K562 (cell line): ENCODE data around the gene UBE2V1. TPM values are rescaled to one million over a fixed set of nuclear protein-coding genes. Genes with fewer than 3 reads are reported as not detected.
A peak's percentile ranks its signal among the peaks of the same experiment; 100 is the strongest.

Experiments
- ARHGAP35 ChIP-seq: fragments of 450-650 bp; IDR thresholded peaks from 2 replicates; pipeline ENCODE4 v1.6.1; 2018; ENCODE audit not compliant: partially characterized antibody
- ARID3A ChIP-seq: IDR thresholded peaks from 2 replicates; pipeline ENCODE4 v1.6.1; 2012; ENCODE audit warnings: low read depth, low read length, improper control_type of control experiment, borderline replicate concordance
- BCOR ChIP-seq: fragments of 450-650 bp; IDR thresholded peaks from 2 replicates; pipeline ENCODE4 v1.6.1; 2016
- CBFA2T3 ChIP-seq: fragments of 450-650 bp; IDR thresholded peaks from 2 replicates; pipeline ENCODE4 v1.6.1; 2017
- CTCFL ChIP-seq: IDR thresholded peaks from 2 replicates; pipeline ENCODE4 v1.6.1; 2011; ENCODE audit warnings: borderline replicate concordance, low read depth, mild to moderate bottlenecking, moderate library complexity, low read length; ENCODE audit not compliant: insufficient read depth, poor library complexity, severe bottlenecking
- DACH1 ChIP-seq: fragments of 450-650 bp; IDR thresholded peaks from 2 replicates; pipeline ENCODE4 v1.6.1; 2018; ENCODE audit not compliant: partially characterized antibody
- FOS ChIP-seq: IDR thresholded peaks from 3 replicates; pipeline ENCODE4 v1.6.1; 2011; ENCODE audit not compliant: insufficient read length; ENCODE audit errors: extremely low read depth
- GABPB1 ChIP-seq: sonication (generic); formaldehyde crosslinking; IDR thresholded peaks from 2 replicates; pipeline ENCODE4 v1.8.0; 2022; ENCODE audit warnings: mild to moderate bottlenecking, missing genetic modification reagents
- KLF6 ChIP-seq: fragments of 250-450 bp; sonication (Bioruptor Pico); IDR thresholded peaks from 2 replicates; pipeline ENCODE4 v1.4.0; 2020; ENCODE audit warnings: mild to moderate bottlenecking, moderate library complexity, borderline replicate concordance
- PCBP1 ChIP-seq: fragments of 200-400 bp; formaldehyde crosslinking; IDR thresholded peaks from 2 replicates; pipeline ENCODE4 v1.6.1; 2018; ENCODE audit warnings: mild to moderate bottlenecking, low read depth, low read length; ENCODE audit not compliant: poor library complexity, severe bottlenecking
- PHF21A ChIP-seq: fragments of 450-650 bp; IDR thresholded peaks from 2 replicates; pipeline ENCODE4 v1.6.1; 2017; ENCODE audit warnings: low read depth, borderline replicate concordance
- PML ChIP-seq: IDR thresholded peaks from 2 replicates; pipeline ENCODE4 v1.6.1; 2012; ENCODE audit warnings: low read length, inconsistent platforms
- POLR2AphosphoS5 ChIP-seq: IDR thresholded peaks from 2 replicates; pipeline ENCODE4 v1.6.1; 2011; ENCODE audit warnings: mild to moderate bottlenecking, low read depth, low read length, moderate library complexity; ENCODE audit not compliant: control insufficient read depth, insufficient read depth
- RCOR1 ChIP-seq, 2 experiments: IDR thresholded peaks; 2 replicates each; pipeline ENCODE4 v1.6.1; 2012; ENCODE audit warnings: low read depth in 2 of 2, low read length in 2 of 2, borderline replicate concordance in 1 of 2, improper control_type of control experiment in 1 of 2
- SMAD3 ChIP-seq: fragments of 450-650 bp; formaldehyde crosslinking; conservative IDR thresholded peaks from 2 replicates; pipeline ENCODE4 v1.4.0; 2020; ENCODE audit warnings: mild to moderate bottlenecking
- SREBF1 ChIP-seq: fragments of 150-350 bp; IDR thresholded peaks from 2 replicates; pipeline ENCODE4 v1.6.1; 2014; ENCODE audit warnings: antibody characterized with exemption, low read depth, low read length, borderline replicate concordance
- SUPT5H ChIP-seq: fragments of 450-650 bp; IDR thresholded peaks from 2 replicates; pipeline ENCODE4 v1.6.1; 2016
- TAF15 ChIP-seq: fragments of 200-400 bp; formaldehyde crosslinking; IDR thresholded peaks from 2 replicates; pipeline ENCODE4 v1.6.1; 2017; ENCODE audit warnings: mild to moderate bottlenecking, low read depth, low read length, moderate library complexity
- THAP7 ChIP-seq: fragments of 250-450 bp; sonication (Bioruptor Pico); IDR thresholded peaks from 2 replicates; pipeline ENCODE4 v1.5.0; 2021
- ZBTB43 ChIP-seq: sonication (generic); formaldehyde crosslinking; IDR thresholded peaks from 2 replicates; pipeline ENCODE4 v1.8.0; 2023; ENCODE audit warnings: mild to moderate bottlenecking, missing genetic modification reagents
- ZNF133 ChIP-seq: fragments of 250-450 bp; sonication (Bioruptor Pico); IDR thresholded peaks from 2 replicates; pipeline ENCODE4 v1.4.0; 2020; ENCODE audit warnings: mild to moderate bottlenecking
- ZNF280B ChIP-seq: fragments of 250-450 bp; sonication (Bioruptor Pico); IDR thresholded peaks from 2 replicates; pipeline ENCODE4 v1.5.1; 2021; ENCODE audit warnings: mild to moderate bottlenecking
- ZNF77 ChIP-seq: fragments of 250-450 bp; sonication (Bioruptor Pico); IDR thresholded peaks from 2 replicates; pipeline ENCODE4 v1.5.0; 2020
- polyA plus RNA-seq, 8 experiments: library from polyadenylated mRNA; depleted of rRNA in 4 of 8; stranded (reverse) in 5 of 8; unstranded in 3 of 8; fragments of >200 nt; fragmentation: Nextera tagmentation in 2 of 8; fragmentation: Illumina TruSeq in 1 of 8; extraction: Ambion mirVana in 2 of 8; extraction: Trizol in 1 of 8; gene quantifications; 2 replicates each; pipeline versions ENCODE4 v1.2.1 to v1.2.3, GENCODE V29; 2011 to 2014; ENCODE audit warnings: inconsistent platforms in 1 of 8, missing spikeins in 1 of 8
- total RNA-seq, 7 experiments: library from RNA; depleted of rRNA in 6 of 7; stranded (reverse); fragments of >200 nt in 6 of 7; fragmentation: Illumina TruSeq in 2 of 7; extraction: Trizol in 2 of 7; gene quantifications; 2 replicates each; pipeline versions ENCODE4 v1.2.1 to v1.2.3, GENCODE V29; 2011 to 2021; ENCODE audit warnings: low replicate concordance in 1 of 7

UBE2V1 gene
- total and polyA plus RNA-seq, 9 of the 15 experiments (the other 6 are each of a cell fraction or from before 2014, with no cell fraction given) = 93.0 to 357 (median 119) TPM

- TF ChIP-seq KLF6 (CRISPR knock-in tag) (no peak), ZBTB43 (CRISPR knock-in tag) (no peak), ZNF280B (no peak), SREBF1 (no peak), RCOR1 (IDR thresholded peaks at IDR 0.05; ENCODE audit: borderline replicate concordance in 1 of 2, low read depth in 2 of 2, low read length in 2 of 2) (peak; percentile 91 to 97), ARHGAP35 (no peak), SMAD3 (CRISPR knock-in tag) (no peak), PHF21A (no peak), FOS (no peak), TAF15 (no peak), THAP7 (no peak), SUPT5H (no peak), DACH1 (no peak), GABPB1 (CRISPR knock-in tag) (no peak), BCOR (peak; percentile 81), POLR2AphosphoS5 (peak; percentile 57; the same call in 1 of the 2 replicates), ARID3A (no peak), CTCFL (no peak), PML (no peak), ZNF133 (CRISPR knock-in tag) (no peak), CBFA2T3 (peak; percentile 86), PCBP1 (no peak), ZNF77 (no peak)
These were observed 38.2 kb upstream of the UBE2V1 start (continued) for GRCh38 chr20:50151034-50151743.
